SIG-M5 treated with dmso at 0.1 percent for 504 hours (cell line): ENCODE results near the gene TMEM269.
"Not testable (repeated sequence)": the region's sequence is repeated elsewhere in the genome, so short reads cannot be mapped to it uniquely, and the experiment has no call there.

Source experiments
- DNase-seq: peaks from one replicate; lab custom pipeline; 2025; ENCODE audit not compliant: unreplicated experiment; lab: John Stamatoyannopoulos, UW

TMEM269 gene

DNA sequence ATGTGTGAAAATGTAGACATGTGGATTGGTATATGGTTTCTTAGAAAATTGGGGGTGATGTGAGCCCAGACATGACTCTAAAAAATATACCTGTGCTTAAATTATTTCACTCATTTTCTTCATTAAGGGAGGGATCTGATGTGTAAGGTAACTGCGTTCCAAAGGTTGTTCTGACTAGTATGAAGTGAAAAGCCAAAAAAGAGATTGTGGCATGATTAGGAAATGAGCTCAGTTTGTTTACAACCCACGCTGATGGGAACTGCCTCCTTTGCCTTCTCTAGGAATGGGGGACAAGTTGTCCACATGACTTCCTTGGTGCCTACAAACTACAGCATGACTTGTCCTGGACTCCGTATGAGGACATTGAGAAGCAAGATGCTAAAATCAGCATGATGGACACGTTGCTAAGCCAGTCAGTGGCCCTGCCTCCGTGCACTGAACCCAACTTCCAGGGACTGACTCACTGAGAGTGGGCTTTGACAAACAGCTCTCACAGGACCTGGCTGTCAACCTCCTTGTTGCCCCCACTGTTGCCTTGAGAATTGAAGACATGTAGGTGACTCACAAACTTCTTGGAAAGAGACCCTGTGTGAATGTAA is 9.8 kb upstream of the TMEM269 start:
- DNase-seq = no peak

DNA sequence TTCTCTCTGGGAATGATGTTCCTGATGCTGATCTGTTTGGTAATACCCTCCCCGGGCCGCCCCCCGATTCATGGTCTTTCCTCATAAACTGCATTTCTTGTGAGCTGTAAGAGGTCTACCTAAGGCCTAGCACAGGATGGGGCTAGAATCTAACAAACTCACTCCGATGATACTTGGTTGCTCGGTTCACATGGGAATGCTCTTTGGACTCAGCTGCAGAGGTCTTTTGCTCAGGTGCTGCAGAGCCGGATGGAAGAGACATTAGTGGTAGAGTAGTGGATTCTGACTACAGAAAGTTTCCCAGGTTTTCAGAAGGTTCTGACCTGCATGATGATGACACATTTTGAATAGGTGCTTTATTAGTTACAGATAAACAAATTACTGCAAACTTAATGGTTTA is 8.3 kb upstream of the TMEM269 start:
- no peak for DNase-seq

DNA sequence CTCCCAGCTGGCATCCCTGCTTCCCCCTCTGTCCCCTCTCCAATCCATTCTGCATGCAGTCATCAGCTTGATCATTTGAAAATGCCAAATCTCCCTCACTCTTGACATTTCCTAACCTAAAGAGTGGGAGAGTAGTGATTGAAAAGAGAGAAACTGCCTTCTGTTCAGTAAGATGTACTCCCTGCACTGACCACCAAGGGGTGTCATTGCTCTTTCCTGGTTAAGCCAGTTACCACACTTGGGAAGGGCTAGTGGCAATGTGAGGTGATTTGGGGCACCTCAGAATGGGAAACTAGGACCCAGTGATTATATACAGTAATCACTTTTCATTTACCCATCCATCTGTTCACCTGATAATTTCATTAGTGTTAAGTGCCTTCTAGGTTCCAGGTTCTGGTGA is 6.9 kb upstream of the TMEM269 start:
- DNase-seq = peak; percentile 20

DNA sequence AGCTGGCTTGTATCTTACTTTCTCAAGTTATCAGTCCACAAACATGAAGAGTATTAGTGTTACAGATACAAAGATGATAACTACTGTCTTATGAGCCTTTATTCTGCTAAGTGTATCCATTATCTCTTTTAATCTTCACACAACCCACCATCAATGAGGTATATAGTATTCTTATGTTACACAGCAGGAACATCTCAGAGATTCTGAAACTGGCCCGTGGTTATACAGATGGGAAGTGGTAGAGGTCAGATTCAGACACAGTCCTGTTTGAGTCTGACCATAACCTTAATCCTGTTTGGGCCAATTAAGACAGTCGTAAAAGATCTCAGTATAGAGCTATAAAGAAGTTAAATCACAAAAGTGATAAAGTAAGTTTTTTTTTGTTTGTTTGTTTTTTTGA is 5.1 kb upstream of the TMEM269 start:
- no peak for DNase-seq

DNA sequence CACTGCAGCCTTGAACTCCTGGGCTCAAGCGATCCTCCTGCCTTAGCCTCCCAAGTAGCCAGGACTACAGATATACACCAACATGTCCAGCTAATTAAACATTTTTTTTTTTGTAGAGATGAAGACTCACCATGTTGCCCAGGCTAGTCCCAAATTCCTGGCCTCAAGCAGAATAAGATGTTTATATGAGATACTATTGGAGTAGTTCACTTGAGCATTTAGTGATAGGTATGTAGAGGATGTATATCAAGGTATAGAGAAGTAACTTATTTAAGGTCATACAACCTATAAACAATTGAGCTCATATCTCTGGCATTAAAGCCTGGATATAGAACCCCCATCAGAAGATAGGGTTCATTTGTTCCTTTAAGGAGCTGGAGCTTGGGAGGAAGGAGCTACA is 4.6 kb upstream of the TMEM269 start:
- DNase-seq = no peak

DNA sequence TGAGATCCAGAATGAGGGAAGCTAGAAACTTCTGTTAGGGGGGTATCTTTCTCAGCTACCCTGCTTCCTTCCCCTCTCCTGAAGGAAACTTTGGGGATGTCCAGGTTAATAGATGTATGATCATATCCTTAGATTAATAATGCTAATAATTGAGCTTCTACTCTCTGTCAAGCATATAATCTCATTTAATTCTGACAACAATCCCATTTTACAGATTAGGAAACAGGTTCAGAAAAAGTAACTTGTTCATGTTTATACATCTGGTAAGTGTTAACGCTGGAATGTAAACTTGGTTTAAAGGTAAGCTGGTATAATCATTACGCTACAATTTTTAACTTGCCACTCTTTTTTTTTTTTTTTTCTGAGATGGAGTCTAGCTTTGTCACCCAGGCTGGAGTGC is 1.7 kb upstream of the TMEM269 start:
- DNase-seq = no peak

DNA sequence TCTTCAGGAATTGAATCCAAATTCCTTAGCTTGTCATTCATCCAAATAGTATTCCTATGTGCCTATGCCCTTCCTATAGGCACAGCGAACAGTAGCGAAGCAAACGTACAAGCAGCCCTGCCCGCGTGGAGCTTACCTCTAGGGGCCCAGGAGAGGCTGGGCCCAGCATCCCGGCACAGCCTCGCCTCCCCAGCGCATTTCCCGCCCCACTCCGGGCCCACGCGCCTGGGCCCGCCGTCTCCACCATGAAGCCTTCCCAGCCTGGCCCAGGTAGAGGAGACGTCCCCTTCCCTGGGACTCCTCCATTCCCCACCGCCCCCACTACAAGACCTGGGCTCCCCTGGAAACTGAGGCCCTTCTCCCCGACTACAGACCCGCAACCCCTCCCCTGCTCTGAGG is 245 bp upstream of the TMEM269 start:
- no peak for DNase-seq

DNA sequence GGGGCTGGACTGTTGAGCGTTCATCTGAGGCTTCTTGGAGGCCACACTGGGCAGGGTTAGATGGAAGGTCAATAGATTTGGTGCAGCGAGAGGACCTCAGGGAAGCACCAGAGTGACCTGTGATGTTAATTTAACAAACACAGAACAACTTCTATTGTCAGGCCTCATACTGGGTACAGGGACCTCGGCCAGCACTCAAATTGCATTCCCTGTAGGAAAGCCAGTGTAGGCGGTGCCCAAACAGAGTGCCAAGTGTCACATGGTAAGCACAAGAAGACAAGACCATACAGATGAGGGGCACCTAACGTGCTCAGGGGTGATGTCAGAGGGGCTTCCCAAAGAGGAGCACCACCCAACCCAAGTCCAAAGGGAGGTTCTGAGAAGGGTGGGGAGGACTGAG is 1.3 kb downstream of the TMEM269 start:
- no peak for DNase-seq

DNA sequence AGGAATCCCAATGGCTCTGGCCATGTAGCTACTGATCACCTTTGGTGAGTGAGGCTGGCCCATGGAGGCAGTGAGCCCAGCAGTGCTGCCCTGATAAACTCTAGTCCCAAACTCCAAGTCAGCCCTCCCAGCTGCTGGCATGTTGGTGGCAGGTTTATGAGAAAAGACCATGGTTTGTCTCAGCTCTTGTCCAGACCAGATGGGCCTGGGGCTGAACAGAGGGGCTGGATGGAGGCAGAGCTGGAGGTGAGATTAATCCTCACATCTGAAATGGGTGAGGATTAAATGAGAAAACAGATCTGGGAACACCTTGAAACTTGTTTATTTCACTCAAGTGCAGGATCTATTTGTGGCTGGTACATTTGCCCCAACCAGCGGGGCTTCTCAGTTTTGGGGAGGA is 3.2 kb downstream of the TMEM269 start:
- DNase-seq = no peak

DNA sequence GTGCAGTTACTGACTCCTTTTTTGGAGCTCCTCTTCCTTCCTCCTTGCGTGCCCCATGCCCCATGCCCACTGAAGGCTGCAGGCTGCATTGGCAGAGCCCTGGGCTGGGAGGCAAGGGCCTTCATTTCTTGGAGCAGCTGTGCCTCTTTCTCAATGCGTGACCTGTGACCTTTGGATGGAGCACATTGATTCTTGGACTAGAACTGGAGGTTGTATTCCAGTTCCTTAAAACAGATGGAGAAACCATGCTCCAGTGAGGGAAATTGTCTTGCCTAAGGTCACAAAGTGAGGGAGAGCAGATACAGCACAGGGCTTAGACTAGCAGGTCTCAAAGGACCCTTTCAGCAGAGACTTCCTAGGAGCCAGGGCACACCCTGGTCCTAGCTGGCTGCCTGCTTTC is 9.0 kb downstream of the TMEM269 start:
- no peak for DNase-seq

DNA sequence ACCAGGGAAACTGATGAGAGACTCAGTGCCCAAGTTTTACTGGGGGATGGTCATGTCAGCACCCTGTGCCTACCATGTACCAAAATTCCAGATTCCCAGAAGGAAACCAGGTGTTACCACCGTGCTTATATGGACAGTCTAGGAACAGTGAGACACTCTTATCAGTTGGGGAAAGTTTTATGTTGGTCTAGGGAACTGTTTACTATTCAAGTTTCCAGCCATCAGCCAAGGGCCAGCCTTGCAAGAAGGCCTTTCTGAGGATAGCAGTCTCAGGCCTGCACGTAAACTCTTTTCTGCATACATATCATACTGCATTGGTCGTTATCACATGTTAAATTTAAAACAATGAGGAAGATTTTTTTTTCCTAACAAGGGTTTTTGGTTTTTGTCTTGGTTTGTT is 12.6 kb downstream of the TMEM269 start:
- DNase-seq = no peak

DNA sequence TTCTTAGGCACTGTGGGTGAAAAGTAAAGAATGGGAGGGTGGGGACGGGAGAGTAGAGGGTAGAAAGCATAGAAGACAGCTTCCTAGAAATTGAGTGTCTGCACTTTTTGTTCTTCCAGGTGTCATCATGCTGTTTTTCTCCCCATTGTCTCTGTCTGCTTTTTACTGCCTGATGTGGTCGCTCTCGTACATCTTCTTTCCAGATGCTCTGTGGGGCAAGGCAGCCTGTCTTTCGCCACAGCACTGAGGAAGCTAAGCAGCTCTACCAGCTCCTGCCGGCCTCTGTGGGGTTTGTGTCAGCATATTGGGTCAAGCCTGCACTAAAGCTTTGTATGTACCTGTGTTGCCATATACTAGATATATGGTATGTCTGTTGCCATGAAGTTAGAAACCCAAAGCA is 13.2 kb downstream of the TMEM269 start:
- peak; percentile 2 for DNase-seq

DNA sequence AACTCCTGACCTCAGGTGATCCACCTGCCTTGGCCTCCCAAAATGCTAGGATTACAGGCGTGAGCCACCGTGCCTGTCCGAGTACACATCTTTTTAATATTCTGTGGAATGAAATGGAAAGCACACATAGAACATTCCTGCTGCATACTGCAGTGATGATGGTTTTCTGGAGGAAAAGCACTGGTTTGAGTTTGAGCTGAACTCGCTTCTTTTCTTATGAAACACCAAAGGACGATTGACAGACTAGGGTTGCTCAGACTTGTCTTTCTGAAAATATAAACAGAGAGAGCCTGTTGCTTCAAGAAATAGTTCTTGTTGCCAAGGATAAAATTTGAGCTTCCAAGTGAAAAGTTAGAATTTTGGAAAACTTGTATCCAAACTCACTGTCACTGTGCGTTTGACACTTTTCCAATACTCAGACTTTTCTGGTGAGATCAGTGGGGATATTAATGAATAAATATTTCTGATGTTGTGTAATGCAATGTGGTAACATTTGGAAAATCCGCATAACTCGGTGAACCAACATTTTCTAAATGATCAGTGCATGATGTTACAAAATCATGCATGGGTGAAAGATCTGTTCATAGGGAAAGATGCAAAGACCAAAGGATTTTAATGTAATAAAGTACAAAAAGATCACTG is 17.2 kb downstream of the TMEM269 start:
- DNase-seq = no peak

DNA sequence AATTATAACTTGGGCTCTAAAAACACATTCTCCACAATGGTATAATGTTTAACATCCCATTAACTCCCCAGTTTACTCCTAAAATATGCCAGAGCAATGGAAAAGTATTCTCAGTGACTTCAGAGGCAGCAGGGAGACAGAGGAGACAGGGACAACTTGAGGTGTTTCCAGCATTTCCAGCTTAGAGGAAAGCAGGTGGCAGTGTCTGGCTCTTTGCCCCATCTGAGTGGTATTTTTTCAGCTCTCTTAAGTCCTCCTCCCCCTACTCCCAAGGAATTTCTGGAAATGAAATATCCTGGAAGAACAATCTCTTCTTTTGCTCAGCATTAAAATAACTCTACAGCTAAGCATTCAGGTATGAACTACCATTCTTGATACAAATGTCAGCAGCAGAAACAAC is 21.4 kb downstream of the TMEM269 start:
- DNase-seq = no peak

DNA sequence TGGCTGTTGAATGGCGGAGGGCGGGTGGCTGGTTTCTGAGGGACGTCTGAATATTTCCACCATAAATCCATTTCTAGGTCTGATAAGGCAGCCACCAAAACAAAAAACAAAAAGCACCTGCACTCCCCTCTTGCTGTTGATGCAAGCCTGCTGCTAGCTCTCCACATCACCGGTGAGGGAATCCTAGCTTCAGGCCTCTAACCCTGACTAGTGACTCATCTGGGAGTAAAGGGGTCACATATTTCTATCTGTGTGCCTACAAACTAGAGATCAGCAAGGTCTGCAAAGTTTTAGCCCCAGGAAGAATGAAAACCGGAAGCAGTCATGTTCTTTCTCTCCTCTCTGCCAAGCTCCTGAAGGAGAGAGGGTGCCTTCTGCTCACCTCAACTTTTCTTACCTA is 21.8 kb downstream of the TMEM269 start:
- no peak for DNase-seq

DNA sequence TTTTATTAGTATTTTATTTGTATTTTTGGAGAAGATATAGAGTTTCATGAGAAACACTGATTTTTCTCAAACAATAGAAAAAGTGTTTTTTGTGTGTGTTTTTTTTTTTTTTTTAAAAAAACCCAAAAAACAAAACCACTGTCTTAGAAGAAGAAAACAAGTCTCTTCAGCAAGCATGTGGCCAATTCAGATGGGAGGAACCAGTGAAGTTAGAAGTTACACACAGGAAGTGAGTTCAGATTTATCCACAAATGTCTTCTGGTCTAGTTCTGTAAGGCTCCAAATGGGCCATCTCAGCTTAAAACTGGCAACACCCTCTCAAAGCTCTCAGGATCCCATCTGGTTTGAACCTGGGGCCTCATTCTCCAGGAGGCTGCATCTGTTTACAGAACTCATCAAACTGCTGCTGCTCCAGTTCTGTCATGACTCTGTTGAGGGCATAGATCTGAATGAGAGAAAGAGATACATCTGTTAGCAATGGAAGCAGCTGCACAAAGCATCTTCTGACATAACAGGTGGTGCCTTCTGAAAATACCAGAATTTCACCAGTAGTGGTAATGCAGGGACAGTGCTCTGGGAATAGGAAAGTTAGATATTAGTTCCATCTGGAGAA is 22.4 kb downstream of the TMEM269 start:
- no peak for DNase-seq

DNA sequence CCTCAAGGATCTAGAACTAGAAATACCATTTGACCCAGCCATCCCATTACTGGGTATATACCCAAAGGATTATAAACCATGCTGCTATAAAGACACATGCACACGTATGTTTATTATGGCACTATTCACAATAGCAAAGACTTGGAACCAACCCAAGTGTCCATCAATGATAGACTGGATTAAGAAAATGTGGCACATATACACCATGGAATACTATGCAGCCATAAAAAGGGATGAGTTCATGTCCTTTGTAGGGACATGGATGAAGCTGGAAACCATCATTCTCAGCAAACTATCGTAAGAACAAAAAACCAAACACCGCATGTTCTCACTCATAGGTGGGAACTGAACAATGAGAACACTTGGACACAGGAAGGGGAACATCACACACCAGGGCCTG is 30.0 kb downstream of the TMEM269 start:
- not testable (repeated sequence) for DNase-seq

DNA sequence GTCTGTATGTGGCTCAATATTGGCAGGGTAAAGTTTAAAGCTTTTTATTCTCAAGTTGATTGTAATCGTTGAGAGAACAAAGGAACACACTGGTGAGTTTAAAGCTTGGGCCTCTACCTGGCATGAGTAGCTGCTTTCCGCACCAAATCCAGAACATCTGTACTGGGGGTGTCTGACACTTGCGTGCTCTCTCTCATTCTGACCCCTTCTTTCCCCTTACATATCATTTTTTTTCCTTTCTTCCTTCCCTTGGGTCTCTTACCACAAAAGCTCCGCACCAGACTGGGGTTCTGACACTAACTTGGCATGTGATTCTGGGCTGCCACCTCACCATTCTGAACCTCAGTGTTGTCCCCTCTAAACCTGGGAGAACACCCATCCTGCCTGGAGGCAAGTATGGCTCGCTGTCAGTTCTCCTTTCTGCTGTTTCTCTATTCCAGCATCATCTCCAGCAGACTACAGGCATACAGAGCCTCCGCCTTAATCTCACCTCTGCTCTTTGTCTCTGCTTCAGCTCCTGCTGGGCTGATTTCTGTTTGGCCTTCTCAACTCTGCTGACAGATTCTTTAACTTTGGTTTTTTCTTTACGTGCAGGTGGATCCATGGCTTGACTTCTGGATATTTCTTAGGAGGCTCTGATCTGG is 31.3 kb downstream of the TMEM269 start:
- DNase-seq = no peak

DNA sequence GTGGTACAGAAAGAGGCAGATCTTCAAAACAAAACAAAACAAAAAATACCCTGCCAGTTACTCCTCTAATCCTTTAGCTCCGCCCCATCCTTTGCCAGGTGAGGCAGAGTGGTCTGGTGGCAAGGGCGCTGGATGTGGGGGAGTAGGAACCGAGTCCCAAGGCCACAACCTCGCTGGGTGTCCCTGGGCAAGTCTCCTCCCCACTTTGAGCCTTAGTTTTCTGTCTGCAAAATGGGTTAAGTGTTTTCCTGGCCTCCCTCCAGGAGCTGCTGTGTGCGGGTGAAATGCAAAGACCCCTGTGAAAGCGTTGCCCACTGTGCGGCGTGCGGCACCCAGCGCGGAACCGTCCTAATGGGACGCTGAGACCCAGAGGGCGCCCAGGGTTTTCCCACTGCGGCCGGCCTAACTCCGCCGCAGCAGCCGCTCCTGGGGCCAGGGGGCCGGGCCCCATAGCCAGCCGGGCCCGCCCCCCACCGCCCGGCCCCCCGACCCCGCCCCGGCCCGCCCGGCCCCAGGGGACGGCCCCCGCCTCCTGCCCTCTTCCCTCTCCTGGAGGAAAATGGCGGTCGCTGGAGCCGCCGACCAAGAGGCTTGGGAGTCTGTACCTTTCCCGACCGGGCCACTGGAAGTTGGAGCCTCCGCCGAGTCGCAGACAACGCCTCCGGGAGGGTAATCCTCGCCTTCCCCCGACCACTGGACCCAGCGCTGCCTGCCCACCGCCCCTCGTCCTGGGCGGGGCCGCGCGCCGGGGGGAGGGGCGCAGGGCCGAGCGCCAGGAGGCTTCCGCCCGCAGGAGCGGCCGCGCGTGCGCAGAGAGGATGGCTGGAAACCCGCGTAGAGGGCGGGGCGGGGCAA is 32.0 kb downstream of the TMEM269 start, which contains the start of the genes ERMAP and SVBP:
TSS of gene ERMAP (plus strand) at position 538 of the 855 bp plus-strand sequence. CDS start 13,327 bp downstream, outside the sequence.
TSS of gene SVBP (minus strand) at position 813 of the 855 bp plus-strand sequence. CDS start 853 bp downstream, outside the sequence.
- DNase-seq = peak; percentile 77

DNA sequence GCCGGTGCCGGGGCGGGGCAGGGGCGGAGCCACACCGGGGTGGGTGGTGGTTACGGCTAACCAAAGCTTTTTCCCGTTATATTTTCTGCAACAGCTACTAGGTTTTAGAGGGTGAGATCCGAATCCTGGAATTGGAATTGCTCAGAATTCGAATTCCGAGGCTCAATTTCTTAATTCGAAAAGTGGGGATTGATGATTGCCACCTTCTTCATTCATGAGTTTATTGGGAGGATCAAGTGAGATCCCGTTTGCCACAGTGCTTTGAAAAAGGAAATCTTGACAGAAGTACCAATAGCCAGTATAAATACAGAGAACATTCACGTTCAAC is 32.6 kb downstream of the TMEM269 start:
- DNase-seq = no peak

DNA sequence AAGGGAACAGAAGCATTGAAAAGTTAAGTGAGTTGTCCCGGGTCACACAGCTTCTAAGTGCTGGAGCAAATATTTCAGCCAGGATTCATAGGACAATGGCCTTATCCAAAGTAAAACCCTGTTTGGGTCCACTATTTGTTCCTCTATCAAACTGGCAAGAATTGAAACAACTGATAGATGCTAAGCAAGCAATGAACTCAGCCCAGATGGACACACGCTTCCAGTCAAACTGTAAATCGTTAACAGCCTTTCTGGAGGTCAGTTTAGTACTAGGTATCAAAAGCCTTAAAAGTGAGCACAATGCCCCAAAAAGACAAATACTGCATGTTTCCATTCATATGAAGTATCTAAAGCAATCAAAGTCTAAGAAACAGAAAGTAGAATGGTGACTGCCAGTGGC is 33.2 kb downstream of the TMEM269 start:
- DNase-seq = no peak
